ENCODE data around the gene CYB561D1. TPM values are rescaled to one million over a fixed set of nuclear protein-coding genes. Genes with fewer than 3 reads are reported as not detected.

Gene CYB561D1
- total and polyA plus RNA-seq, 4 experiments from 2014 or later = 13.6 to 41.6 (median 28.9) TPM

GRCh38 chr1:109521002-109521951 lies 27.4 kb downstream of the CYB561D1 start:
- Mint-ChIP-seq H3K4me1 (peaks cover 0 to 2% (median 0%) of the 10 kb centered on the region in 4 donors), H3K27me3 (peaks cover 2% of the 10 kb centered on the region in 2 donors), H3K36me3 (peaks cover 0 to 3% of the 10 kb centered on the region in 2 donors), H3K27ac (no peak overlapping the region), H3K9me3 (peaks cover 0 to 1% (median 0%) of the 10 kb centered on the region in 8 donors), H3K4me3 (no peak overlapping the region)
- Histone ChIP-seq H3K4me3 (ENCODE audit: low read length in 2 of 2) (no peak overlapping the region), H3K36me3 (ENCODE audit: insufficient read depth, low read length) (no peaks in the 10 kb centered on the region), H3K9me3 (ENCODE audit: control insufficient read depth in 1 of 2, low read length in 2 of 2) (no peaks in the 10 kb centered on the region), H3K27me3 (ENCODE audit: insufficient read depth, low read length) (no peaks in the 10 kb centered on the region), H3K27ac (ENCODE audit: low read depth, low read length) (no peak overlapping the region), H3K4me1 (ENCODE audit: insufficient read depth, low read length) (no peaks in the 10 kb centered on the region)
- no peak for DNase-seq
- intact Hi-C loops (cut with micrococcal nuclease) = no loop called here
- CTCF ChIA-PET (ENCODE audit: partially characterized antibody) = interaction anchor here (1.1 to 24.9 kb wide), 6 partner anchors 11 to 244 kb away, joined by 4 to 1669 read pairs (median 14); partner anchors contain the start of genes AMIGO1, ATXN7L2 and CYB561D1
- POLR2A ChIA-PET (ENCODE audit: partially characterized antibody) = no interaction called here

GRCh38 chr1:109522026-109522425 lies 28.1 kb downstream of the CYB561D1 start:
- POLR2A ChIA-PET (ENCODE audit: partially characterized antibody) = no interaction called here
- no peaks in the 10 kb centered on the region for H3K36me3 Mint-ChIP-seq
- H3K9me3 ChIP-seq (ENCODE audit: control insufficient read depth in 1 of 2, low read length in 2 of 2) = no peaks in the 10 kb centered on the region

GRCh38 chr1:109523706-109524105 lies 29.8 kb downstream of the CYB561D1 start:
- H3K27ac Mint-ChIP-seq = peak overlapping the region in 1 of 7 donors; percentile 74

More at GRCh38 chr1:109522026-109522425, 28.1 kb downstream of the CYB561D1 start:
- no peaks in the 10 kb centered on the region for H3K36me3 ChIP-seq (ENCODE audit: insufficient read depth, low read length)
- H3K4me3 Mint-ChIP-seq = no peak overlapping the region
- peaks cover 0 to 1% (median 0%) of the 10 kb centered on the region in 8 donors for H3K9me3 Mint-ChIP-seq
- peaks cover 2% of the 10 kb centered on the region in 2 donors for H3K27me3 Mint-ChIP-seq
- H3K4me1 Mint-ChIP-seq = peaks cover 0 to 2% (median 0%) of the 10 kb centered on the region in 4 donors
- no peaks in the 10 kb centered on the region for H3K27me3 ChIP-seq (ENCODE audit: insufficient read depth, low read length)
- H3K4me3 ChIP-seq (ENCODE audit: low read length in 2 of 2) = no peak overlapping the region
- CTCF ChIA-PET (ENCODE audit: partially characterized antibody) = interaction anchor here (2.4 to 21.4 kb wide), 2 partner anchors 10 to 22 kb away, joined by 14 to 1669 read pairs; partner anchors contain the start of genes AMIGO1, ATXN7L2 and CYB561D1
- peak overlapping the region in 2 of 7 donors; percentile 18 to 48 for H3K27ac Mint-ChIP-seq
- no peak for DNase-seq
- intact Hi-C loops (cut with micrococcal nuclease) = no loop called here
- H3K27ac ChIP-seq (ENCODE audit: low read depth, low read length) = no peak overlapping the region
- no peaks in the 10 kb centered on the region for H3K4me1 ChIP-seq (ENCODE audit: insufficient read depth, low read length)

GRCh38 chr1:109527098-109527811 lies 33.4 kb downstream of the CYB561D1 start:
- Mint-ChIP-seq H3K27me3 (peaks cover under 1 to 2% of the 10 kb centered on the region in 2 donors), H3K27ac (peak overlapping the region in 1 of 7 donors; percentile 24), H3K4me1 (peaks cover 13 to 27% (median 18%) of the 10 kb centered on the region in 4 donors), H3K9me3 (no peaks in the 10 kb centered on the region), H3K4me3 (no peak overlapping the region), H3K36me3 (no peaks in the 10 kb centered on the region)
- CTCF ChIA-PET (ENCODE audit: partially characterized antibody) = interaction anchor here (0.6 to 21.4 kb wide), 2 partner anchors 27 to 408 kb away, joined by 3 to 1669 read pairs; partner anchors contain the start of genes AMIGO1, ATXN7L2 and CYB561D1
- Histone ChIP-seq H3K4me3 (ENCODE audit: low read length in 2 of 2) (no peak overlapping the region), H3K36me3 (ENCODE audit: insufficient read depth, low read length) (no peaks in the 10 kb centered on the region), H3K27me3 (ENCODE audit: insufficient read depth, low read length) (no peaks in the 10 kb centered on the region), H3K27ac (ENCODE audit: low read depth, low read length) (no peak overlapping the region), H3K9me3 (ENCODE audit: control insufficient read depth in 1 of 2, low read length in 2 of 2) (no peaks in the 10 kb centered on the region), H3K4me1 (ENCODE audit: insufficient read depth, low read length) (peaks cover 19% of the 10 kb centered on the region)
- no peak for DNase-seq
- POLR2A ChIA-PET (ENCODE audit: partially characterized antibody) = interaction anchor here (9.8 kb wide), 1 partner anchor 28 kb away, joined by 438 read pairs; the partner anchor contains the start of genes AMIGO1 and CYB561D1
- intact Hi-C loops (cut with micrococcal nuclease) = no loop called here

More at GRCh38 chr1:109523706-109524105, 29.8 kb downstream of the CYB561D1 start:
- H3K27me3 Mint-ChIP-seq = peaks cover 2% of the 10 kb centered on the region in 2 donors
- ChIA-PET CTCF (ENCODE audit: partially characterized antibody) (interaction anchor here (1.5 to 21.4 kb wide), 3 partner anchors 8 to 23 kb away, joined by 9 to 1669 read pairs (median 14); partner anchors contain the start of genes AMIGO1, ATXN7L2 and CYB561D1), POLR2A (ENCODE audit: partially characterized antibody) (interaction anchor here (1.6 kb wide), 1 partner anchor 14 kb away, joined by 5 read pairs; the partner anchor contains the start of gene AMIGO1)
- H3K27me3 ChIP-seq (ENCODE audit: insufficient read depth, low read length) = no peaks in the 10 kb centered on the region
- no peak overlapping the region for H3K27ac ChIP-seq (ENCODE audit: low read depth, low read length)
- H3K36me3 Mint-ChIP-seq = no peaks in the 10 kb centered on the region
- H3K4me3 Mint-ChIP-seq = no peak overlapping the region
- no peak for DNase-seq
- no peaks in the 10 kb centered on the region for H3K36me3 ChIP-seq (ENCODE audit: insufficient read depth, low read length)
- no peaks in the 10 kb centered on the region for H3K9me3 ChIP-seq (ENCODE audit: control insufficient read depth in 1 of 2, low read length in 2 of 2)
- peaks cover 0 to 1% (median 0%) of the 10 kb centered on the region in 8 donors for H3K9me3 Mint-ChIP-seq
- peaks cover 0 to 2% (median 0%) of the 10 kb centered on the region in 4 donors for H3K4me1 Mint-ChIP-seq
- intact Hi-C loops (cut with micrococcal nuclease) = no loop called here
- H3K4me1 ChIP-seq (ENCODE audit: insufficient read depth, low read length) = no peaks in the 10 kb centered on the region
- H3K4me3 ChIP-seq (ENCODE audit: low read length in 2 of 2) = no peak overlapping the region

- intact Hi-C loops (cut with micrococcal nuclease) = no loop called here
- POLR2A ChIA-PET (ENCODE audit: partially characterized antibody) = interaction anchor here (9.8 kb wide), 1 partner anchor 29 kb away, joined by 438 read pairs; the partner anchor contains the start of genes AMIGO1 and CYB561D1
Measured at GRCh38 chr1:109527846-109528695, 34.2 kb downstream of the CYB561D1 start.

GRCh38 chr1:109528712-109529111 lies 34.8 kb downstream of the CYB561D1 start:
- Histone ChIP-seq H3K4me1 (ENCODE audit: insufficient read depth, low read length) (peaks cover 25% of the 10 kb centered on the region), H3K9me3 (ENCODE audit: control insufficient read depth in 1 of 2, low read length in 2 of 2) (no peaks in the 10 kb centered on the region), H3K27me3 (ENCODE audit: insufficient read depth, low read length) (no peaks in the 10 kb centered on the region), H3K36me3 (ENCODE audit: insufficient read depth, low read length) (no peaks in the 10 kb centered on the region), H3K27ac (ENCODE audit: low read depth, low read length) (no peak overlapping the region), H3K4me3 (ENCODE audit: low read length in 2 of 2) (no peak overlapping the region)
- ChIA-PET POLR2A (ENCODE audit: partially characterized antibody) (interaction anchor here (9.8 kb wide), 1 partner anchor 30 kb away, joined by 438 read pairs; the partner anchor contains the start of genes AMIGO1 and CYB561D1), CTCF (ENCODE audit: partially characterized antibody) (interaction anchor here (1.4 to 21.4 kb wide), 5 partner anchors 15 to 249 kb away, joined by 4 to 1669 read pairs (median 6); partner anchors contain the start of genes AMIGO1, ATXN7L2, CYB561D1 and PSRC1)
- Mint-ChIP-seq H3K9me3 (no peaks in the 10 kb centered on the region), H3K27ac (no peak overlapping the region), H3K4me1 (peaks cover 17 to 37% (median 26%) of the 10 kb centered on the region in 4 donors), H3K27me3 (peaks cover 0 to 2% of the 10 kb centered on the region in 2 donors), H3K36me3 (no peaks in the 10 kb centered on the region), H3K4me3 (peak overlapping the region in 1 of 8 donors; percentile 18)
- intact Hi-C loops (cut with micrococcal nuclease) = no loop called here
- no peak for DNase-seq

More at GRCh38 chr1:109527846-109528695, 34.2 kb downstream of the CYB561D1 start:
- DNase-seq = no peak
- no peaks in the 10 kb centered on the region for H3K9me3 Mint-ChIP-seq
- H3K4me1 Mint-ChIP-seq = peaks cover 17 to 35% (median 24%) of the 10 kb centered on the region in 4 donors
- CTCF ChIA-PET (ENCODE audit: partially characterized antibody) = interaction anchor here (1.4 to 21.4 kb wide), 2 partner anchors 18 to 28 kb away, joined by 4 to 1669 read pairs; partner anchors contain the start of genes AMIGO1, ATXN7L2 and CYB561D1
- H3K27ac Mint-ChIP-seq = peak overlapping the region in 2 of 7 donors; percentile 2 to 55
- Histone ChIP-seq H3K36me3 (ENCODE audit: insufficient read depth, low read length) (no peaks in the 10 kb centered on the region), H3K27me3 (ENCODE audit: insufficient read depth, low read length) (no peaks in the 10 kb centered on the region), H3K4me3 (ENCODE audit: low read length in 2 of 2) (no peak overlapping the region), H3K4me1 (ENCODE audit: insufficient read depth, low read length) (peaks cover 25% of the 10 kb centered on the region), H3K9me3 (ENCODE audit: control insufficient read depth in 1 of 2, low read length in 2 of 2) (no peaks in the 10 kb centered on the region), H3K27ac (ENCODE audit: low read depth, low read length) (no peak overlapping the region)
- no peak overlapping the region for H3K4me3 Mint-ChIP-seq
- no peaks in the 10 kb centered on the region for H3K36me3 Mint-ChIP-seq
- H3K27me3 Mint-ChIP-seq = peaks cover 0 to 2% of the 10 kb centered on the region in 2 donors
